Omental fat pad (tissue), 4 donors: ENCODE measurements around the gene RPL21. TPM values are rescaled to one million over a fixed set of nuclear protein-coding genes. Genes with fewer than 3 reads are reported as not detected.

Experiments used
- ATAC-seq: fragments of 150-250 bp; one replicate; pipeline ENCODE4 v1.9.1; 2016; ENCODE audit warnings: mild to moderate bottlenecking, moderate library complexity; ENCODE audit not compliant: low FRiP score
- DNase-seq: peaks from one replicate; pipeline ENCODE4 v3.0.0-alpha.2; 2019; ENCODE audit warnings: low spot score
- CTCF ChIP-seq, 3 donors: fragments of 450-650 bp; IDR thresholded peaks; one replicate each; pipeline ENCODE4 v1.5.1; 2016 to 2017; ENCODE audit warnings: antibody characterized with exemption in 3 of 3, mild to moderate bottlenecking in 3 of 3, moderate library complexity in 2 of 3
- total RNA-seq, 4 donors: library from RNA; depleted of rRNA; stranded (reverse); fragments of >200 nt; gene quantifications; one replicate each; pipeline ENCODE4 v1.1.0, GENCODE V29; 2016

The RPL21 gene
- total RNA-seq, 4 donors from 2014 or later: 701 to 1,078 (median 933) TPM

- TF ChIP-seq CTCF (IDR thresholded peaks at IDR 0.05): no peak
- ATAC-seq (no peak), DNase-seq (no peak)
Measured at GRCh38 chr13:27274631-27275030, 23.3 kb downstream of the RPL21 start.

GRCh38 chr13:27276188-27276587 is 24.8 kb downstream of the RPL21 start:
- DNase-seq: no peak
- ATAC-seq: no peak
- TF ChIP-seq CTCF (IDR thresholded peaks at IDR 0.05): no peak

- ATAC-seq: no peak
- no peak for TF ChIP-seq CTCF (IDR thresholded peaks at IDR 0.05)
- DNase-seq: no peak
Measured at GRCh38 chr13:27279506-27279905, 28.1 kb downstream of the RPL21 start.

- no peak for TF ChIP-seq CTCF (IDR thresholded peaks at IDR 0.05)
- no peak for DNase-seq
Measured at GRCh38 chr13:27280009-27280656, 28.8 kb downstream of the RPL21 start.

GRCh38 chr13:27280841-27281240 is 29.5 kb downstream of the RPL21 start:
- no peak for TF ChIP-seq CTCF (IDR thresholded peaks at IDR 0.05)
- DNase-seq: no peak
- no peak for ATAC-seq

More at GRCh38 chr13:27280009-27280656, 28.8 kb downstream of the RPL21 start:
- no peak for ATAC-seq

- TF ChIP-seq CTCF (IDR thresholded peaks at IDR 0.05): no peak
- DNase-seq (no peak), ATAC-seq (no peak)
Measured at GRCh38 chr13:27281420-27281819, 30.1 kb downstream of the RPL21 start.

- DNase-seq: no peak
- ATAC-seq: no peak
- no peak for TF ChIP-seq CTCF (IDR thresholded peaks at IDR 0.05)
Measured at GRCh38 chr13:27283906-27284493, 32.6 kb downstream of the RPL21 start.
